ENCODE measurements around the gene GRIA4.

Gene GRIA4

DNA sequence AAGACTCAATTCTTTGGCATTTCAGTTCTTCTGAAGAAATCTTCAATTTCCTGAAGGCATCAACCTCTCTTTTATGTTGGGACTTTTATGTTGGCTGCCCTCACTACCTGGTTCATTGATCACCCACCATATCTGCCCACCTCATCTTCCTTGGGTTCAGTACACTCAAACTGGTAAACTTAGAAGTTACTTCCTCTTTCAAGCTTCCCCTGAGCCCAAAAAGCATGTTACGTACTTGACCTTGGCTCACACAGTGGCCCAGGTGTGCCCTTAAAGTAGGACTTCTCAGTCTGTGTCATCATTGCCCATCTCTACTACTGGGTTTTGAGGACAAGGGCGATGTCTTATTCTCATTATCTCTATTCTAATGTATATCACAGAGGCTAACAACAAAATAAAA lies 86.1 kb downstream of the GRIA4 start:
- no peak for TF ChIP-seq POLR2AphosphoS5 (IDR thresholded peaks at IDR 0.05; ENCODE audit: low read depth, low read length)
- no peak for TF ChIP-seq SIN3A (IDR thresholded peaks at IDR 0.05; ENCODE audit: borderline replicate concordance, insufficient read depth, low read length)
- TF ChIP-seq FOXP2 (optimal IDR thresholded peaks at IDR 0.05; ENCODE audit: borderline replicate concordance, extremely low read depth, extremely low read length, insufficient read depth) = no peak
- TF ChIP-seq, protein P1, sequence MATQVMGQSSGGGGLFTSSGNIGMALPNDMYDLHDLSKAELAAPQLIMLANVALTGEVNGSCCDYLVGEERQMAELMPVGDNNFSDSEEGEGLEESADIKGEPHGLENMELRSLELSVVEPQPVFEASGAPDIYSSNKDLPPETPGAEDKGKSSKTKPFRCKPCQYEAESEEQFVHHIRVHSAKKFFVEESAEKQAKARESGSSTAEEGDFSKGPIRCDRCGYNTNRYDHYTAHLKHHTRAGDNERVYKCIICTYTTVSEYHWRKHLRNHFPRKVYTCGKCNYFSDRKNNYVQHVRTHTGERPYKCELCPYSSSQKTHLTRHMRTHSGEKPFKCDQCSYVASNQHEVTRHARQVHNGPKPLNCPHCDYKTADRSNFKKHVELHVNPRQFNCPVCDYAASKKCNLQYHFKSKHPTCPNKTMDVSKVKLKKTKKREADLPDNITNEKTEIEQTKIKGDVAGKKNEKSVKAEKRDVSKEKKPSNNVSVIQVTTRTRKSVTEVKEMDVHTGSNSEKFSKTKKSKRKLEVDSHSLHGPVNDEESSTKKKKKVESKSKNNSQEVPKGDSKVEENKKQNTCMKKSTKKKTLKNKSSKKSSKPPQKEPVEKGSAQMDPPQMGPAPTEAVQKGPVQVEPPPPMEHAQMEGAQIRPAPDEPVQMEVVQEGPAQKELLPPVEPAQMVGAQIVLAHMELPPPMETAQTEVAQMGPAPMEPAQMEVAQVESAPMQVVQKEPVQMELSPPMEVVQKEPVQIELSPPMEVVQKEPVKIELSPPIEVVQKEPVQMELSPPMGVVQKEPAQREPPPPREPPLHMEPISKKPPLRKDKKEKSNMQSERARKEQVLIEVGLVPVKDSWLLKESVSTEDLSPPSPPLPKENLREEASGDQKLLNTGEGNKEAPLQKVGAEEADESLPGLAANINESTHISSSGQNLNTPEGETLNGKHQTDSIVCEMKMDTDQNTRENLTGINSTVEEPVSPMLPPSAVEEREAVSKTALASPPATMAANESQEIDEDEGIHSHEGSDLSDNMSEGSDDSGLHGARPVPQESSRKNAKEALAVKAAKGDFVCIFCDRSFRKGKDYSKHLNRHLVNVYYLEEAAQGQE (IDR thresholded peaks at IDR 0.05; ENCODE audit: insufficient read depth in 1 of 2, low read depth in 2 of 2, low read length in 2 of 2) = no peak
- no peak for TF ChIP-seq TAF1 (IDR thresholded peaks at IDR 0.05; ENCODE audit: borderline replicate concordance, insufficient read depth, low read length)

DNA sequence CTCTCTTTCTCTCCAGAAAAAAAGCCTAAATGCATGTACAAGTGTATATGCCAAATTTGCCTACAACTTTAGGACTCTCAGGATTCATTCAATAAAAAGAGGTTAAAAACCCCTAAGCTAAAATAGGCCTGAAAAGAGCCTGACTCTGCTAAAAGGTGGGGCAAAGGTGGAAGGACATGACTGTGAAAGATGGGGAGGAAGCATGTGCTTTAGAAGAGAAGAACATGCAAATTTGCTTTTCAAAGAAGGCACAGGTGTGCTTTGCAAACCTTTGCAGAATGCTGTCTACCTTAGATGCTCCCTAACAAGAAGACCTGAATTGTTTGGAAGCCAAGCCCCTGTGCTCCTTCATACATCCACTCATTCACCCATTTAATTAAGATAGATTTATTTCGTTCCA lies 87.4 kb downstream of the GRIA4 start:
- no peak for TF ChIP-seq POLR2AphosphoS5 (IDR thresholded peaks at IDR 0.05; ENCODE audit: low read depth, low read length)
- TF ChIP-seq FOXP2 (optimal IDR thresholded peaks at IDR 0.05; ENCODE audit: borderline replicate concordance, extremely low read depth, extremely low read length, insufficient read depth) = no peak
- no peak for TF ChIP-seq TAF1 (IDR thresholded peaks at IDR 0.05; ENCODE audit: borderline replicate concordance, insufficient read depth, low read length)
- TF ChIP-seq SIN3A (IDR thresholded peaks at IDR 0.05; ENCODE audit: borderline replicate concordance, insufficient read depth, low read length) = no peak
- TF ChIP-seq, protein P1 (IDR thresholded peaks at IDR 0.05; ENCODE audit: insufficient read depth in 1 of 2, low read depth in 2 of 2, low read length in 2 of 2) = no peak

GRCh38 chr11:105699203-105699602 lies 89.3 kb downstream of the GRIA4 start:
- TF ChIP-seq FOXP2 (optimal IDR thresholded peaks at IDR 0.05; ENCODE audit: borderline replicate concordance, extremely low read depth, extremely low read length, insufficient read depth) (no peak), POLR2AphosphoS5 (IDR thresholded peaks at IDR 0.05; ENCODE audit: low read depth, low read length) (no peak), SIN3A (IDR thresholded peaks at IDR 0.05; ENCODE audit: borderline replicate concordance, insufficient read depth, low read length) (no peak), TAF1 (IDR thresholded peaks at IDR 0.05; ENCODE audit: borderline replicate concordance, insufficient read depth, low read length) (no peak)
- TF ChIP-seq, protein P1 (IDR thresholded peaks at IDR 0.05; ENCODE audit: insufficient read depth in 1 of 2, low read depth in 2 of 2, low read length in 2 of 2) = no peak

DNA sequence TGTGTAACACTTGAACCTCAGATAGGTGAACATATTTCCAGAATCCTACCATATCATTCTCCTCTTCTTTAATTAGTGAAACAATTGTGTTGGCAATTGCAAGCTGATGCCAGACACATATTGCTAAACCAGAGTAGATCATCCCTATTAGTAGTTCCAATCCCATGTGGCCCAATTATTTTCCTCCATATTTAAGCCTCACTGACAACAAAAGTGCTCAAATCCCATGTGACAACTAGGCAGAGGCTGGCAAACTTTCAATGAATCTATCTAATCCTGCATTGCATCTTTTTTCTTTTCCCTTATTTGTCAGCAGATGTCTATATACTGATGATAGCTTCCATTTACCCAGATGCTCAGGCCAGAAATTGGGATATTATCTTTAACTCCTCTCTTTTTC lies 90.4 kb downstream of the GRIA4 start:
- no peak for TF ChIP-seq TAF1 (IDR thresholded peaks at IDR 0.05; ENCODE audit: borderline replicate concordance, insufficient read depth, low read length)
- no peak for TF ChIP-seq POLR2AphosphoS5 (IDR thresholded peaks at IDR 0.05; ENCODE audit: low read depth, low read length)
- no peak for TF ChIP-seq FOXP2 (optimal IDR thresholded peaks at IDR 0.05; ENCODE audit: borderline replicate concordance, extremely low read depth, extremely low read length, insufficient read depth)
- TF ChIP-seq SIN3A (IDR thresholded peaks at IDR 0.05; ENCODE audit: borderline replicate concordance, insufficient read depth, low read length) = no peak
- TF ChIP-seq, protein P1 (IDR thresholded peaks at IDR 0.05; ENCODE audit: insufficient read depth in 1 of 2, low read depth in 2 of 2, low read length in 2 of 2) = no peak

DNA sequence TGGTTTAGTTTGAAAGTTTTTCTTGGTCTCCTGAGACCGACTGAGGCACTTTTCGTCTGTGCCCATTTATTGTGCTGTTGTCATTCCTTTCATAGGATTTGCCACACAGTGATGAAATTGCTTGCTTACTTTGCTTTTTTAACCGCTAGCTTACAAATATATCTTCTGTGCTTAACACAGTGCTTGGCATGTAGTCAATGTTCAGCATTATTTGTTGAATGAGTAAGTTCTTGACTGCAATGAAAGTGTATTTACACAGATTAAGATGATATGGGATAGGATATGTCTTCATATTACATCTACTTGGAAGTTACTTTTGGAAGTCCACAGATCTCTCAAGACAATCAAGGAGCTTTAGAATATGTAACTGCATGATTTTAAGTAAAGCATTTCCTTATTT lies 91.2 kb downstream of the GRIA4 start:
- TF ChIP-seq FOXP2 (optimal IDR thresholded peaks at IDR 0.05; ENCODE audit: borderline replicate concordance, extremely low read depth, extremely low read length, insufficient read depth) (no peak), TAF1 (IDR thresholded peaks at IDR 0.05; ENCODE audit: borderline replicate concordance, insufficient read depth, low read length) (no peak), SIN3A (IDR thresholded peaks at IDR 0.05; ENCODE audit: borderline replicate concordance, insufficient read depth, low read length) (no peak)
- TF ChIP-seq, protein P1 (IDR thresholded peaks at IDR 0.05; ENCODE audit: insufficient read depth in 1 of 2, low read depth in 2 of 2, low read length in 2 of 2) = no peak

Measured in PFSK-1 (cell line).